MCF 10A (cell line): Measurements from ENCODE around the gene DCAF12L2. TPM values are rescaled to one million over a fixed set of nuclear protein-coding genes. Genes with fewer than 3 reads are reported as not detected.

ENCODE experiments used
- BruUV-seq: library from RNA; stranded (reverse); fragments of 400-500 nt; replicated peaks from 2 replicates; lab custom pipeline; 2021; lab: Mats Ljungman, UMichigan
- CTCF ChIA-PET: fragments of 300-600 bp; sonication (Branson Sonifier 250); formaldehyde crosslinking; extraction: SDS; loops from one replicate; lab custom pipeline; 2021; ENCODE audit warnings: antibody characterized with exemption, inconsistent platforms; lab: Yijun Ruan, JAX
- POLR2A ChIA-PET: fragments of 300-600, 350-650 bp; sonication (Branson Sonifier 250); formaldehyde crosslinking; extraction: SDS; loops from one replicate; lab custom pipeline; 2020; ENCODE audit warnings: antibody characterized with exemption, inconsistent platforms; lab: Yijun Ruan, JAX
- DNase-seq: peaks from one replicate; pipeline ENCODE4 v3.0.0-alpha.2; 2018; ENCODE audit not compliant: unreplicated experiment
- H3K27ac Mint-ChIP-seq: one replicate; pipeline ENCODE4 v1.8.0; 2022; ENCODE audit warnings: mild to moderate bottlenecking, low read depth, mixed read lengths; ENCODE audit not compliant: unreplicated experiment
- H3K27me3 Mint-ChIP-seq: one replicate; pipeline ENCODE4 v1.8.0; 2022; ENCODE audit warnings: mixed read lengths; ENCODE audit not compliant: insufficient read depth, unreplicated experiment
- H3K36me3 Mint-ChIP-seq: one replicate; pipeline ENCODE4 v1.8.0; 2022; ENCODE audit warnings: mild to moderate bottlenecking, moderate library complexity, mixed read lengths; ENCODE audit not compliant: insufficient read depth, unreplicated experiment
- H3K4me1 Mint-ChIP-seq: one replicate; pipeline ENCODE4 v1.8.0; 2022; ENCODE audit warnings: mixed read lengths; ENCODE audit not compliant: insufficient read depth, unreplicated experiment
- H3K4me3 Mint-ChIP-seq: one replicate; pipeline ENCODE4 v1.8.0; 2022; ENCODE audit warnings: mild to moderate bottlenecking, moderate library complexity, mixed read lengths; ENCODE audit not compliant: unreplicated experiment
- H3K9me3 Mint-ChIP-seq: one replicate; pipeline ENCODE4 v1.8.0; 2022; ENCODE audit warnings: mixed read lengths; ENCODE audit not compliant: unreplicated experiment
- CTCF ChIP-seq: fragments of 200-600 bp; IDR thresholded peaks from one replicate; pipeline ENCODE4 v1.8.0; 2022; ENCODE audit warnings: antibody characterized with exemption, mild to moderate bottlenecking; ENCODE audit not compliant: unreplicated experiment
- intact Hi-C: fragments of 100-400 bp; cut with micrococcal nuclease; formaldehyde crosslinking; loops from 2 replicates; pipeline ENCODE4 v1.14.1; 2022
- total RNA-seq: library from RNA; stranded (reverse); gene quantifications from 2 replicates; pipeline ENCODE4 v1.2.3, GENCODE V29; 2022

Gene DCAF12L2
- total RNA-seq, 1 experiment from 2014 or later, result not detected

GRCh38 chrX:126141014-126141413 is 25.1 kb downstream of the DCAF12L2 start:
- intact Hi-C loops, result no loop called here
- peak; percentile 1 for DNase-seq
- CTCF ChIA-PET, result interaction anchor here (0.7 kb wide), 1 partner anchor 48 kb away, joined by 3 read pairs; no protein-coding TSS in a partner anchor
- H3K27me3 Mint-ChIP-seq, result no peaks in the 10 kb centered on the region
- H3K4me1 Mint-ChIP-seq, result no peaks in the 10 kb centered on the region
- TF ChIP-seq CTCF, result no peak
- no peaks in the 10 kb centered on the region for H3K36me3 Mint-ChIP-seq
- BruUV-seq, result no TSS peak
- POLR2A ChIA-PET, result interaction anchor here (0.7 kb wide), 1 partner anchor 1834 kb away, joined by 3 read pairs; no protein-coding TSS in a partner anchor
- H3K9me3 Mint-ChIP-seq, result peaks cover 13% of the 10 kb centered on the region
- H3K27ac Mint-ChIP-seq, result no peak overlapping the region
- no peak overlapping the region for H3K4me3 Mint-ChIP-seq

- TF ChIP-seq CTCF, result peak; percentile 26
- CTCF ChIA-PET, result interaction anchor here (0.7 to 0.9 kb wide), 4 partner anchors 9 to 932 kb away, joined by 3 read pairs; no protein-coding TSS in a partner anchor
- H3K9me3 Mint-ChIP-seq, result peaks cover 24% of the 10 kb centered on the region
- no peaks in the 10 kb centered on the region for H3K4me1 Mint-ChIP-seq
- no peaks in the 10 kb centered on the region for H3K27me3 Mint-ChIP-seq
- BruUV-seq, result no TSS peak
- H3K36me3 Mint-ChIP-seq, result no peaks in the 10 kb centered on the region
- H3K27ac Mint-ChIP-seq, result no peak overlapping the region
- intact Hi-C loops, result loop anchor here (1.0 to 2.0 kb wide), 2 partner anchors 603 to 1731 kb away; no protein-coding TSS in a partner anchor
- DNase-seq, result peak; percentile 24
- POLR2A ChIA-PET, result no interaction called here
- no peak overlapping the region for H3K4me3 Mint-ChIP-seq
These were observed 28.2 kb downstream of the DCAF12L2 start for GRCh38 chrX:126137899-126138298.

DNA sequence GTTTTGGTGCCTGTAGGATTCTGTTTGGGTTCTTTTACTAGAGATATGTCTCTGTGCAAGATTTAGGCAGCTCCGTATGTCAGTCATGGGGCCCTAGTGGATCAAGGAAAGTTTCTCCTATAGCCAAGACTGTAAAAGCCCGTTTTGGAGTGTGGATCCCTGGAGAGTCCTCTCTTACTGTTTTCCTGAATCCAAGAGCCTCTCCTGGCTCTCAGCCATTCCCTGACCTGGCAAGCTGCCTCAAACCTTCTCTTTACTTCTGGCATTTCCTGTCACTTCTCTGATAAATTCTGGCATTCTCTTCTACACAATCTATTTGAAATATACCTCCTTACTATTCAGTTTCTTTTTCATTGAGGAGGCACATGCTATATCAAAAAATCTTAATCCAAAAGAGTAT is 41.4 kb downstream of the DCAF12L2 start:
- H3K27ac Mint-ChIP-seq, result no peak overlapping the region
- intact Hi-C loops, result no loop called here
- H3K9me3 Mint-ChIP-seq, result peaks cover 8% of the 10 kb centered on the region
- no peak for TF ChIP-seq CTCF
- no peaks in the 10 kb centered on the region for H3K27me3 Mint-ChIP-seq
- CTCF ChIA-PET, result no interaction called here
- DNase-seq, result peak; percentile 17
- POLR2A ChIA-PET, result no interaction called here
- no peaks in the 10 kb centered on the region for H3K36me3 Mint-ChIP-seq
- H3K4me1 Mint-ChIP-seq, result no peaks in the 10 kb centered on the region
- no TSS peak for BruUV-seq
- no peak overlapping the region for H3K4me3 Mint-ChIP-seq
